ENCODE measurements around the gene KATNB1. TPM values are rescaled to one million over a fixed set of nuclear protein-coding genes. Genes with fewer than 3 reads are reported as not detected.
A peak's percentile ranks its signal among the peaks of the same experiment; 100 is the strongest.

KATNB1 gene
- total and polyA plus RNA-seq, 2 of the 8 experiments (the other 6 are each of a cell fraction or from before 2014, with no cell fraction given), result 50.2 to 60.4 TPM

GRCh38 chr16:57795431-57795878, 59.9 kb downstream of the KATNB1 start (continued):
- TF ChIP-seq CHD7 (IDR thresholded peaks at IDR 0.05; ENCODE audit: insufficient replicate concordance, low read length) (no peak), EZH2 (IDR thresholded peaks at IDR 0.05; ENCODE audit: low read depth, low read length, severe bottlenecking) (no peak), HDAC6 (IDR thresholded peaks at IDR 0.05; ENCODE audit: low read depth, low read length) (no peak), POLR2A (IDR thresholded peaks at IDR 0.05; ENCODE audit: control extremely low read depth in 1 of 2, low read depth in 2 of 2, low read length in 2 of 2) (no peak), SP1 (IDR thresholded peaks at IDR 0.05; ENCODE audit: low read depth, low read length) (no peak), CTCF (IDR thresholded peaks at IDR 0.05; ENCODE audit: control extremely low read depth in 1 of 3, insufficient read depth in 1 of 3, low read depth in 1 of 3, low read length in 3 of 3) (peak; percentile 46 to 68 (median 63)), EGR1 (IDR thresholded peaks at IDR 0.05; ENCODE audit: borderline replicate concordance, low read depth, low read length) (no peak), CBX8 (IDR thresholded peaks at IDR 0.05; ENCODE audit: borderline replicate concordance, low read depth, low read length) (no peak), TAF1 (IDR thresholded peaks at IDR 0.05; ENCODE audit: low read depth, low read length) (no peak)

Data from H1 (cell line).